ENCODE data around the gene DOCK11.

DNA sequence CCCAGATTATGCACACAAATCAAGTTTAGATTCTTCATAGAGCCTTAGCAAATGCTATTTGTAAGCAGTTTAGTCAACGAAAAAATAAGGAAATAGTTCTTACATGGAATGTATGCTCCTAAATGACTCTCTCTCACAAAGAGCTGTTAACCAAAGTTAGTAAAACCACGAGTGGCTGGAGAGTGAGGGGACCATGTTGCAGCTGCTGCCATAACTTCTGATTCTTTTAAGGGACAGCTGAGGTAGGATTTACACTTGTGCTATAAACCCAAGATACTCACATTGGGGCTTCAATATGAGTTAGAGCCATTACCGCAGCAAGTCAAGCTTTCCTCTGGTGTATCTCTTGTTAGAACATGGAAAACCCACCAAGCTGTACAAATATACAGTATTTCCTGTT, 2.7 kb downstream of the DOCK11 start:
- TF ChIP-seq, protein P1, sequence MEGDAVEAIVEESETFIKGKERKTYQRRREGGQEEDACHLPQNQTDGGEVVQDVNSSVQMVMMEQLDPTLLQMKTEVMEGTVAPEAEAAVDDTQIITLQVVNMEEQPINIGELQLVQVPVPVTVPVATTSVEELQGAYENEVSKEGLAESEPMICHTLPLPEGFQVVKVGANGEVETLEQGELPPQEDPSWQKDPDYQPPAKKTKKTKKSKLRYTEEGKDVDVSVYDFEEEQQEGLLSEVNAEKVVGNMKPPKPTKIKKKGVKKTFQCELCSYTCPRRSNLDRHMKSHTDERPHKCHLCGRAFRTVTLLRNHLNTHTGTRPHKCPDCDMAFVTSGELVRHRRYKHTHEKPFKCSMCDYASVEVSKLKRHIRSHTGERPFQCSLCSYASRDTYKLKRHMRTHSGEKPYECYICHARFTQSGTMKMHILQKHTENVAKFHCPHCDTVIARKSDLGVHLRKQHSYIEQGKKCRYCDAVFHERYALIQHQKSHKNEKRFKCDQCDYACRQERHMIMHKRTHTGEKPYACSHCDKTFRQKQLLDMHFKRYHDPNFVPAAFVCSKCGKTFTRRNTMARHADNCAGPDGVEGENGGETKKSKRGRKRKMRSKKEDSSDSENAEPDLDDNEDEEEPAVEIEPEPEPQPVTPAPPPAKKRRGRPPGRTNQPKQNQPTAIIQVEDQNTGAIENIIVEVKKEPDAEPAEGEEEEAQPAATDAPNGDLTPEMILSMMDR (conservative IDR thresholded peaks at IDR 0.05; ENCODE audit: low read length) = no peak
- TF ChIP-seq EZH2phosphoT487 (IDR thresholded peaks at IDR 0.05; ENCODE audit: borderline replicate concordance) = no peak
